Liver (tissue), 9 donors: ENCODE measurements around the gene PIWIL1. TPM values are rescaled to one million over a fixed set of nuclear protein-coding genes. Genes with fewer than 3 reads are reported as not detected.

Experiments used
- DNase-seq: peaks from one replicate; pipeline ENCODE4 v3.0.0-alpha.2; 2017; ENCODE audit warnings: low spot score
- H3K27ac ChIP-seq, 2 donors: one replicate each; pipeline ENCODE4 v1.7.0; 2013; ENCODE audit warnings: inconsistent platforms in 2 of 2, low read length in 2 of 2, control low read depth in 1 of 2, low read depth in 1 of 2, mild to moderate bottlenecking in 1 of 2
- H3K27me3 ChIP-seq, 4 donors: one replicate each; pipeline versions ENCODE4 v1.6.1 to v1.7.0; 2013; ENCODE audit warnings: low read length in 3 of 4, inconsistent platforms in 1 of 4, mild to moderate bottlenecking in 1 of 4, moderate library complexity in 1 of 4; ENCODE audit not compliant: control insufficient read depth in 4 of 4, insufficient read depth in 4 of 4
- H3K36me3 ChIP-seq, 4 donors: one replicate each; pipeline versions ENCODE4 v1.6.1 to v1.7.0; 2013; ENCODE audit warnings: low read length in 3 of 4, mild to moderate bottlenecking in 3 of 4, low read depth in 1 of 4, moderate library complexity in 1 of 4; ENCODE audit not compliant: control insufficient read depth in 4 of 4, insufficient read depth in 3 of 4
- H3K4me1 ChIP-seq, 4 donors: one replicate each; pipeline versions ENCODE4 v1.6.1 to v1.7.0; 2013; ENCODE audit warnings: low read length in 3 of 4, mild to moderate bottlenecking in 3 of 4, moderate library complexity in 1 of 4; ENCODE audit not compliant: control insufficient read depth in 4 of 4, insufficient read depth in 4 of 4
- H3K4me3 ChIP-seq, 3 donors: one replicate each; pipeline versions ENCODE4 v1.6.1 to v1.7.0; 2013; ENCODE audit warnings: low read length in 3 of 3, control low read depth in 1 of 3, low read depth in 1 of 3, mild to moderate bottlenecking in 1 of 3
- H3K9ac ChIP-seq, 2 donors: one replicate each; pipeline ENCODE4 v1.7.0; 2013; ENCODE audit warnings: low read length in 2 of 2, mild to moderate bottlenecking in 2 of 2, moderate library complexity in 2 of 2, control low read depth in 1 of 2, low read depth in 1 of 2
- H3K9me3 ChIP-seq, 4 donors: one replicate each; pipeline versions ENCODE4 v1.6.1 to v1.7.0; 2013; ENCODE audit warnings: low read length in 3 of 4; ENCODE audit not compliant: control insufficient read depth in 4 of 4
- ATF3 ChIP-seq: IDR thresholded peaks from 2 replicates; pipeline ENCODE4 v1.6.1; 2016; ENCODE audit warnings: antibody characterized with exemption
- EGR1 ChIP-seq, 2 donors: IDR thresholded peaks; 2 replicates each; pipeline ENCODE4 v1.6.1; 2016 to 2018; ENCODE audit warnings: antibody characterized with exemption in 2 of 2, low read depth in 2 of 2
- FOXA1 ChIP-seq: IDR thresholded peaks from 2 replicates; pipeline ENCODE4 v1.6.1; 2016; ENCODE audit warnings: antibody characterized with exemption
- FOXA2 ChIP-seq: IDR thresholded peaks from 2 replicates; pipeline ENCODE4 v1.6.1; 2016; ENCODE audit warnings: antibody characterized with exemption
- GABPA ChIP-seq, 2 donors: IDR thresholded peaks in 1 of 2; conservative IDR thresholded peaks in 1 of 2; 2 replicates each; pipeline ENCODE4 v1.6.1; 2016; ENCODE audit warnings: antibody characterized with exemption in 2 of 2, mild to moderate bottlenecking in 1 of 2, moderate library complexity in 1 of 2
- NR2F2 ChIP-seq: IDR thresholded peaks from 2 replicates; pipeline ENCODE4 v1.6.1; 2016; ENCODE audit warnings: antibody characterized with exemption
- RAD21 ChIP-seq, 2 donors: IDR thresholded peaks; 2 replicates each; pipeline ENCODE4 v1.6.1; 2016; ENCODE audit warnings: antibody characterized with exemption in 2 of 2, mild to moderate bottlenecking in 2 of 2
- RXRA ChIP-seq, 2 donors: IDR thresholded peaks; 2 replicates each; pipeline ENCODE4 v1.6.1; 2017 to 2018; ENCODE audit warnings: antibody characterized with exemption in 2 of 2, mild to moderate bottlenecking in 1 of 2
- TAF1 ChIP-seq: conservative IDR thresholded peaks from 2 replicates; pipeline ENCODE4 v1.6.1; 2016; ENCODE audit warnings: antibody characterized with exemption, mild to moderate bottlenecking
- YY1 ChIP-seq: IDR thresholded peaks from 2 replicates; pipeline ENCODE4 v1.6.1; 2016; ENCODE audit warnings: antibody characterized with exemption, mild to moderate bottlenecking
- WGBS: extraction: QIAGEN DNeasy Blood & Tissue Kit; methylation state at CpG from one replicate; pipeline ENCODE4 v1.1.7; 2013; 5-methylcytosine and 5-hydroxymethylcytosine counted together
- polyA plus RNA-seq, 2 donors: library from polyadenylated mRNA; stranded (reverse) in 1 of 2; unstranded in 1 of 2; fragments of 200-250 nt in 1 of 2; fragments of >200 nt in 1 of 2; fragmentation: Nextera tagmentation in 1 of 2; extraction: Ambion mirVana in 1 of 2; gene quantifications; one replicate each; pipeline versions ENCODE4 v1.2.1 to v1.2.3, GENCODE V29; 2013 to 2015
- total RNA-seq, 2 donors: library from RNA; depleted of rRNA; stranded (reverse); fragments of >200 nt; gene quantifications; one replicate each; pipeline ENCODE4 v1.2.3, GENCODE V29; 2014
- TF ChIP-seq, protein P1 (sequence below): IDR thresholded peaks from 2 replicates; pipeline ENCODE4 v1.6.1; 2016; ENCODE audit warnings: antibody characterized with exemption
- TF ChIP-seq, protein P2 (sequence below): IDR thresholded peaks from 2 replicates; pipeline ENCODE4 v1.6.1; 2016; ENCODE audit warnings: antibody characterized with exemption
- TF ChIP-seq, protein P3 (sequence below): fragments of 150-350 bp; IDR thresholded peaks from 2 replicates; pipeline ENCODE4 v1.5.1; 2017; ENCODE audit warnings: improper control_type of control experiment, low read depth, low read length; ENCODE audit not compliant: missing input control
- TF ChIP-seq, protein P4 (sequence below): IDR thresholded peaks from 2 replicates; pipeline ENCODE4 v1.6.1; 2016; ENCODE audit warnings: antibody characterized with exemption, mild to moderate bottlenecking
- donor health status: healthy.
- donor health status: healthy.
- donor health status: healthy.
- donor health status: healthy.
- donor health status: healthy.

Gene PIWIL1
- total and polyA plus RNA-seq, 4 donors = 0.01 TPM; not detected in 3

DNA sequence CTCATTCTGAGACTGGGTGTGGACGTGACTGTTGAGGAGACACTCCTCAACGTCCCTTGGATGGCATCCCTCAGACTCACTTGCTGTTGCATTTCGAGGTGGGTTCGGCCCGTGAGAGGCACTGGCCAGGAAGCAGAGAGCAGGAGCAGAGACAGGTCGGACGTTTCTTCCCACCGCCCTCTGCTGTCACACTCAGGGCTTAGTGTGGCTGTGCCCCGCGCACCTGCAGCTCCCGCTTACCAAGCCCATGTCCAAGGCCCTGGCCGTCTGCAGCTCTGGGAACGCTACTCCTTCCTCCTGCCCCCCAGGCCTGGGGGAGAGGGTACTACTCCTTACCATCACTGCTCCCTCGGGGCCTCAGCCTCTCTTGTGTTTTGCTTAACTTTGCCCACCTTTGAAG lies 29.8 kb upstream of the PIWIL1 start:
- Histone ChIP-seq H3K9ac (no peak overlapping the region), H3K27me3 (peaks cover 0 to 11% (median 0%) of the 10 kb centered on the region in 4 donors), H3K4me3 (no peak overlapping the region), H3K36me3 (no peaks in the 10 kb centered on the region), H3K27ac (no peak overlapping the region), H3K4me1 (no peaks in the 10 kb centered on the region), H3K9me3 (peaks cover 0 to 4% (median 0%) of the 10 kb centered on the region in 4 donors)
- TF ChIP-seq RXRA (IDR thresholded peaks at IDR 0.05) (no peak), FOXA1 (no peak), TAF1 (no peak), NR2F2 (no peak), FOXA2 (no peak), YY1 (no peak), GABPA (IDR thresholded peaks at IDR 0.05 in 1 of 2, conservative IDR thresholded peaks at IDR 0.05 in 1 of 2) (no peak), RAD21 (IDR thresholded peaks at IDR 0.05) (no peak)
- TF ChIP-seq, protein P1, sequence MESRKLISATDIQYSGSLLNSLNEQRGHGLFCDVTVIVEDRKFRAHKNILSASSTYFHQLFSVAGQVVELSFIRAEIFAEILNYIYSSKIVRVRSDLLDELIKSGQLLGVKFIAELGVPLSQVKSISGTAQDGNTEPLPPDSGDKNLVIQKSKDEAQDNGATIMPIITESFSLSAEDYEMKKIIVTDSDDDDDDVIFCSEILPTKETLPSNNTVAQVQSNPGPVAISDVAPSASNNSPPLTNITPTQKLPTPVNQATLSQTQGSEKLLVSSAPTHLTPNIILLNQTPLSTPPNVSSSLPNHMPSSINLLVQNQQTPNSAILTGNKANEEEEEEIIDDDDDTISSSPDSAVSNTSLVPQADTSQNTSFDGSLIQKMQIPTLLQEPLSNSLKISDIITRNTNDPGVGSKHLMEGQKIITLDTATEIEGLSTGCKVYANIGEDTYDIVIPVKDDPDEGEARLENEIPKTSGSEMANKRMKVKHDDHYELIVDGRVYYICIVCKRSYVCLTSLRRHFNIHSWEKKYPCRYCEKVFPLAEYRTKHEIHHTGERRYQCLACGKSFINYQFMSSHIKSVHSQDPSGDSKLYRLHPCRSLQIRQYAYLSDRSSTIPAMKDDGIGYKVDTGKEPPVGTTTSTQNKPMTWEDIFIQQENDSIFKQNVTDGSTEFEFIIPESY = no peak
- TF ChIP-seq, protein P2, sequence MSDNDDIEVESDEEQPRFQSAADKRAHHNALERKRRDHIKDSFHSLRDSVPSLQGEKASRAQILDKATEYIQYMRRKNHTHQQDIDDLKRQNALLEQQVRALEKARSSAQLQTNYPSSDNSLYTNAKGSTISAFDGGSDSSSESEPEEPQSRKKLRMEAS = no peak
- TF ChIP-seq, protein P3, sequence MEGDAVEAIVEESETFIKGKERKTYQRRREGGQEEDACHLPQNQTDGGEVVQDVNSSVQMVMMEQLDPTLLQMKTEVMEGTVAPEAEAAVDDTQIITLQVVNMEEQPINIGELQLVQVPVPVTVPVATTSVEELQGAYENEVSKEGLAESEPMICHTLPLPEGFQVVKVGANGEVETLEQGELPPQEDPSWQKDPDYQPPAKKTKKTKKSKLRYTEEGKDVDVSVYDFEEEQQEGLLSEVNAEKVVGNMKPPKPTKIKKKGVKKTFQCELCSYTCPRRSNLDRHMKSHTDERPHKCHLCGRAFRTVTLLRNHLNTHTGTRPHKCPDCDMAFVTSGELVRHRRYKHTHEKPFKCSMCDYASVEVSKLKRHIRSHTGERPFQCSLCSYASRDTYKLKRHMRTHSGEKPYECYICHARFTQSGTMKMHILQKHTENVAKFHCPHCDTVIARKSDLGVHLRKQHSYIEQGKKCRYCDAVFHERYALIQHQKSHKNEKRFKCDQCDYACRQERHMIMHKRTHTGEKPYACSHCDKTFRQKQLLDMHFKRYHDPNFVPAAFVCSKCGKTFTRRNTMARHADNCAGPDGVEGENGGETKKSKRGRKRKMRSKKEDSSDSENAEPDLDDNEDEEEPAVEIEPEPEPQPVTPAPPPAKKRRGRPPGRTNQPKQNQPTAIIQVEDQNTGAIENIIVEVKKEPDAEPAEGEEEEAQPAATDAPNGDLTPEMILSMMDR = no peak
- TF ChIP-seq, protein P4, sequence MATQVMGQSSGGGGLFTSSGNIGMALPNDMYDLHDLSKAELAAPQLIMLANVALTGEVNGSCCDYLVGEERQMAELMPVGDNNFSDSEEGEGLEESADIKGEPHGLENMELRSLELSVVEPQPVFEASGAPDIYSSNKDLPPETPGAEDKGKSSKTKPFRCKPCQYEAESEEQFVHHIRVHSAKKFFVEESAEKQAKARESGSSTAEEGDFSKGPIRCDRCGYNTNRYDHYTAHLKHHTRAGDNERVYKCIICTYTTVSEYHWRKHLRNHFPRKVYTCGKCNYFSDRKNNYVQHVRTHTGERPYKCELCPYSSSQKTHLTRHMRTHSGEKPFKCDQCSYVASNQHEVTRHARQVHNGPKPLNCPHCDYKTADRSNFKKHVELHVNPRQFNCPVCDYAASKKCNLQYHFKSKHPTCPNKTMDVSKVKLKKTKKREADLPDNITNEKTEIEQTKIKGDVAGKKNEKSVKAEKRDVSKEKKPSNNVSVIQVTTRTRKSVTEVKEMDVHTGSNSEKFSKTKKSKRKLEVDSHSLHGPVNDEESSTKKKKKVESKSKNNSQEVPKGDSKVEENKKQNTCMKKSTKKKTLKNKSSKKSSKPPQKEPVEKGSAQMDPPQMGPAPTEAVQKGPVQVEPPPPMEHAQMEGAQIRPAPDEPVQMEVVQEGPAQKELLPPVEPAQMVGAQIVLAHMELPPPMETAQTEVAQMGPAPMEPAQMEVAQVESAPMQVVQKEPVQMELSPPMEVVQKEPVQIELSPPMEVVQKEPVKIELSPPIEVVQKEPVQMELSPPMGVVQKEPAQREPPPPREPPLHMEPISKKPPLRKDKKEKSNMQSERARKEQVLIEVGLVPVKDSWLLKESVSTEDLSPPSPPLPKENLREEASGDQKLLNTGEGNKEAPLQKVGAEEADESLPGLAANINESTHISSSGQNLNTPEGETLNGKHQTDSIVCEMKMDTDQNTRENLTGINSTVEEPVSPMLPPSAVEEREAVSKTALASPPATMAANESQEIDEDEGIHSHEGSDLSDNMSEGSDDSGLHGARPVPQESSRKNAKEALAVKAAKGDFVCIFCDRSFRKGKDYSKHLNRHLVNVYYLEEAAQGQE = no peak
- no peak for DNase-seq
- 73% methylated on average over 14 of the region's 14 CpGs for WGBS

GRCh38 chr12:130308393-130308792 lies 29.3 kb upstream of the PIWIL1 start:
- Histone ChIP-seq H3K4me3 (no peak overlapping the region), H3K9me3 (peaks cover 0 to 4% (median 0%) of the 10 kb centered on the region in 4 donors), H3K27me3 (peaks cover 0 to 9% (median 0%) of the 10 kb centered on the region in 4 donors), H3K36me3 (no peaks in the 10 kb centered on the region), H3K9ac (no peak overlapping the region), H3K27ac (no peak overlapping the region), H3K4me1 (no peaks in the 10 kb centered on the region)
- no peak for DNase-seq
- WGBS = 83% methylated on average over 6 of the region's 6 CpGs
- TF ChIP-seq, protein P2 = no peak
- no peak for TF ChIP-seq FOXA2
- TF ChIP-seq ATF3 = no peak
- no peak for TF ChIP-seq EGR1 (IDR thresholded peaks at IDR 0.05; ENCODE audit: low read depth in 2 of 2)
- no peak for TF ChIP-seq RAD21 (IDR thresholded peaks at IDR 0.05)
- no peak for TF ChIP-seq RXRA (IDR thresholded peaks at IDR 0.05)
- TF ChIP-seq, protein P4 = no peak
